T-helper 2 cell treated with Interferon-gamma antibody and Interleukin-4, amounts not matched to agents 5 μg/mL and 100 μg/mL, for 36 hours (primary cell): ENCODE data around the gene WNK1.
A peak's percentile ranks its signal among the peaks of the same experiment; 100 is the strongest.
"Not testable (repeated sequence)": the region's sequence is repeated elsewhere in the genome, so short reads cannot be mapped to it uniquely, and the experiment has no call there.

Source experiments
- DNase-seq: peaks from one replicate; pipeline ENCODE4 v3.0.0; 2021; ENCODE audit warnings: low spot score
- H3K27ac Mint-ChIP-seq: one replicate; pipeline ENCODE4 v1.8.0; 2021; ENCODE audit warnings: mild to moderate bottlenecking, mixed read lengths
- H3K27me3 Mint-ChIP-seq: one replicate; pipeline ENCODE4 v1.8.0; 2021; ENCODE audit warnings: low read depth, mixed read lengths
- H3K36me3 Mint-ChIP-seq: one replicate; pipeline ENCODE4 v1.8.0; 2021; ENCODE audit warnings: low read depth, mixed read lengths
- H3K4me1 Mint-ChIP-seq: one replicate; pipeline ENCODE4 v1.8.0; 2021; ENCODE audit warnings: low read depth, mixed read lengths
- H3K4me3 Mint-ChIP-seq: one replicate; pipeline ENCODE4 v1.8.0; 2022; ENCODE audit warnings: mild to moderate bottlenecking, moderate library complexity, mixed read lengths
- H3K9me3 Mint-ChIP-seq: one replicate; pipeline ENCODE4 v1.8.0; 2021; ENCODE audit warnings: mixed read lengths

The WNK1 gene

DNA sequence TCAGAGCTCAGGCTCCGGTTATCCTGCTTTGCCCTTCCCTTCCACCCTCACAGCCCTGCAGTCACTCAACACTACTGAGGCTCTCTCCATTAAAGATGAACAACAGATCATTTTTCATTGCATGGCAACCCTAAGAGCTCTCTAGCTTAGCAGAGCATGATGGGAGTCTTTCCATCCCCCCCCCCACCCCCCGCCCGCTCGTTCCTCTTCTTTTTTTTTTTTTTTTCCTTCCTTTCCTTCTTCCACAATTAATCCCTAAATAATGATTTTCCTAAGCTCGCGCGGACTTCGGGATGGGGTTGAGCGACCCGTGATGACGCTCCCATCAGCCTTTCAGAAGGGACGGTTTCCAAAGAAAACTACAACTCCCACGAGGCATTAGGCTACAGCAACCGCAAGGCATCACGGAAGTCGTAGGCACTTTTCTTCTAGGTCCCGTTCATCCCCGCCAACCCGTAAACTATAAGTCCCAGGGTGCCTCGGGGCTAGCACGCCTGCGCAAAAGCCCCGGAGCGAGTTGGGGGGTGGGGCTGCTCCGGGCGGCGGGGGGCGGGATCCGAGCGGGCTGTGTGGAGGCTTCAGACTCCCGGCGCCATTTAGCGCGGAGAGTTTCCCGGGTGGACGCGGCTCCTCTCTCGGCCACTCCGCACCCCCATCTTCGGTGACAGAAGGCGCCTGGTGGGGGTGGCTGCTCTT is at the start of gene WNK1:
WNK1 (plus strand) TSS at position 581 of the 696 bp plus-strand sequence. CDS start 987 bp downstream, outside the sequence.
- peaks cover 24% of the 10 kb centered on the region for H3K4me1 Mint-ChIP-seq
- H3K36me3 Mint-ChIP-seq: peaks cover 31% of the 10 kb centered on the region

DNA sequence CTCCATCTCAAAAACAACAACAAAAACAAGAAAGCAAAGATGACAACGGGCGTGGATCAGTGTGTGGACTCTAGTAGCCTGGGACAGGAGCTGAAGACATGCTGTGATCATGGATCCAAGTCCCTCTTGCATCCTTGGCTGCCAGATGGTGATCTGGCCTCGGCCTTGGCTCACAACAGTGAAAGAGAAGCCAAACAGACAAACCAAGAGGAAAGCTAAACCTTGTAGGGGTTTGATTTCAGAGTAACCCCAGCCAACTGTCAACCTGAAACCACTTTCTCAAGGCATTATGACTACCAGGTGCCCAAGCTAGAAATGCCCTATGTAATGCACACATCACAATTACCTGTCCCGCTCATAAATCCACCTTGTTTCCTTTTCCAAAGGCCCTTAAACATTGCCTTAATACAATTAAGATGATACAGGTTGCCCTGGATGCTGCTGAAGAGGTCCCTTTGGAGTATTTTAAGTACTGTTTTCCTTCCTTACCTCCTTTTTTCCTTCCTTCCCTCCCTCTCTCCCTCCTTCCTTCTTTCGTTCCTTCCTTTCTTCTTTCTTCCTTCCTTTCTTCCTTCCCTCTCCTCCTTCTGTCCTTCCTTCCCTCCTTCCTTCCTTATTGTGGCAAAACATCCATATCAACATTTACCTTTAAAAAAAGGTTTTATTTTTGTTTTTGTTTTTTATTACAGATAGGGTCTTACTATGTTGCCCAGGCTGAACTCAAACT is 47.7 kb upstream of the WNK1 start:
- no peak overlapping the region for H3K27ac Mint-ChIP-seq

More for the DNA sequence above, at the start of gene WNK1:
- Mint-ChIP-seq H3K27me3 (no peaks in the 10 kb centered on the region), H3K9me3 (no peaks in the 10 kb centered on the region), H3K27ac (peak within 1 kb of the TSS; percentile 90), H3K4me3 (peak within 1 kb of the TSS; percentile 92)
- peak; percentile 96 for DNase-seq

DNA sequence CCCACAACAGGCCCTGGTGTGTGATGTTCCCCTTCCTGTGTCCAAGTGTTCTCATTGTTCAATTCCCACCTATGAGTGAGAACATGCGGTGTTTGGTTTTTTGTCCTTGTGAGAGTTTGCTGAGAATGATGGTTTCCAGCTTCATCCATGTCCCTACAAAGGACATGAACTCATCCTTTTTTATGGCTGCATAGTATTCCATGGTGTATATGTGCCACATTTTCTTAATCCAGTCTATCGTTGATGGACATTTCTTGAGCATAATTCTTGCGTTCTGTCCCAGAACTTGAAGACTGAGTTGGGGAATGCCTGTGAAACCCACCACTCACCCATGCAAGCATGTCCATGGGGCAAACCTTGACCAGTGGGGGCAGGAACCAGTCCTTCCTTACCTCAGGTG is 44.3 kb upstream of the WNK1 start:
- DNase-seq, H3K9me3 Mint-ChIP-seq, H3K36me3 Mint-ChIP-seq, H3K27me3 Mint-ChIP-seq, H3K27ac Mint-ChIP-seq, H3K4me3 Mint-ChIP-seq: not testable (repeated sequence)
- H3K4me1 Mint-ChIP-seq: peaks cover 15% of the 10 kb centered on the region

More for the DNA sequence above, 47.7 kb upstream of the WNK1 start:
- Mint-ChIP-seq H3K4me3 (no peak overlapping the region), H3K4me1 (peaks cover 6% of the 10 kb centered on the region), H3K36me3 (no peaks in the 10 kb centered on the region), H3K27me3 (no peaks in the 10 kb centered on the region), H3K9me3 (peaks cover 15% of the 10 kb centered on the region)
- no peak for DNase-seq

DNA sequence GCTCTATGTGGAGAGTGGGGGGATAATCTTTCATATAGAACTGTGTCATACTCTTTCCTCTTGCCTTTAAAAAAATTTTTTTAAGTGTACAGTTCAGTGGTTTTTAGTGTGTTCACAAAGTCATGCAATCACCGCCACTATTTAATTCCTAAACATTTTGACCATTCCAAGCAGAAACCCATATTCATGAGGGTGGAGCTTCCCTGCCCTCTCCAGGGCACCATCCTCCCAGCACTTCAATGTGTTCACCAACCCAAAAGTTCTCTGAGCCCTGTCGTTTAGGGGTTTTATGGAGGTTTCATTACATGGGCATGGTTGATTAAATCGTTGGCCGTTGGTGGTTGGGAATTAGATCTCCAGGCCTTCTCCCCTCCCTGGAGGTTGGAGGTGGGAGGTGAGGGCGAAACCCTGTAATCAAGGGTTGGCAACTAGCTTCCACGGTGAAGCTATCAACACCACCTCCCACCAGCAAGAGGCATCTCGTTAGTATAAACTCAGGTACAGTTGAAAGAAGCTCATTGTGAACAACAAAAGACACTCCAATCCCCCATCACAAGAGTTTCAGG is 42.8 kb upstream of the WNK1 start:
- no peak overlapping the region for H3K4me3 Mint-ChIP-seq
- H3K4me1 Mint-ChIP-seq: peaks cover 17% of the 10 kb centered on the region
- H3K36me3 Mint-ChIP-seq: no peaks in the 10 kb centered on the region
- H3K27ac Mint-ChIP-seq: no peak overlapping the region
- DNase-seq: no peak
- no peaks in the 10 kb centered on the region for H3K27me3 Mint-ChIP-seq
- H3K9me3 Mint-ChIP-seq: peaks cover 5% of the 10 kb centered on the region

DNA sequence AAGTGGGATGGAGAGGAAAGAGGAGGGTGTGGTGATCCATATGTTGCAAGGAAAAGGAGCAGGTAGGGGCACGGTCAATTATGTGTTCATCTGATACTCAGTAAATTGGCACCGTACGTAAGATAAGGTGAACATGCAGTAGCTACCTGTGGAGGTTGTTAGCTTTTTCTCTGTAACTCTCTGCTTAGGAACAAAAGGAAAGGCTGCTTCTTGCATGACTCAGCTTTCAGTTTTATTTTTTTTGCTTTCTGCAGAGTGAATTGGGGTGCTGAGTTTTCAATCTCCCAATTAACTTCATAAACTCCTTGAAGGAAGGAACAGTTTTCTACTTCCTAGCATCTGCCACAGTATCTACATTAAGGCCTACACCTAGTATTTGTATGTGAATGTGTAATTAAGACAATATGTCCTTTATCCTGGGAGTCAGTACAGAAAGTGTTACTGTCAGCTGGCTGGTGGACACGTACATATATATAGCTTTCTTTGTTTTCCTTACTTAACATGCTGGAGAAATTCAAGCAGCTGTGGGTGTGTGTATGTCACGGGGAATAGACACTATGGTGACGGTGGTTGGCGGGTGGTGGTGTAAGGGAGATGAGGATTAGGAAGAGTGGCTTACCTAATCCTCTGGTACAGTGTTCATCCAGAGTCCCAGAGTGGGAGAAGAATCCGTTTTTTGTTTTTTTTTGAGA is 40.1 kb upstream of the WNK1 start:
- Mint-ChIP-seq H3K4me1 (peaks cover 21% of the 10 kb centered on the region), H3K27ac (no peak overlapping the region), H3K27me3 (no peaks in the 10 kb centered on the region), H3K4me3 (no peak overlapping the region), H3K9me3 (peaks cover 5% of the 10 kb centered on the region), H3K36me3 (no peaks in the 10 kb centered on the region)
- DNase-seq: no peak

DNA sequence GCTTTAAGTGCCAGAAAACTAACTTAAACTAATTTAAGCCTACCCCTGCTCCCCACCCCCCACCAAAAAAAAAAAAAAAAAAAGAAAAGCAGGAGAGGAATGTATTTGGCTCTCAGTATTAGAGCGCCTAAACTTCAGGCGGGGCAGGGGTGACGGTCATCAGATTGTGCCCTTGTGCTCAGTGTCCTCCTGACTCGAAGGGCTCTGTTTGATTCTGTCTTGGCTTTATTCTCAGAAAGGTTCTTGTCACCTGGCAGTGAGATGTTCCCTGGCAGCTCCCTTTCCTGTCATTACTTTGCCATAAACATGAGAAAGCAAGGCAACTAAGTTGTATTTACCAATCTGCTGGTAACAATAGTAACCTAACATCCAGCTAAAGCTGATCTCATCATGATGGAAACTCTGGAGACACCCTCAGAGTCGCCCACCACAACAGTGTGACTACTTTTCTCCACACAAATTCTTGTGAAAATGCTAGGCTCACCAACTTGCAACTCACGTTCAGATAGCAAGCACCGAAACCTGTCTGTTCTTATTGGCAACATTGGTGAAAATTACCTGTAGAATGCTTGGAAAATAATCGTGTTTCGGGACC is 39.0 kb upstream of the WNK1 start:
- DNase-seq: peak; percentile 71
- peaks cover 21% of the 10 kb centered on the region for H3K4me1 Mint-ChIP-seq
- H3K27ac Mint-ChIP-seq: no peak overlapping the region
- H3K36me3 Mint-ChIP-seq: no peaks in the 10 kb centered on the region
- peaks cover 2% of the 10 kb centered on the region for H3K9me3 Mint-ChIP-seq
- no peak overlapping the region for H3K4me3 Mint-ChIP-seq
- no peaks in the 10 kb centered on the region for H3K27me3 Mint-ChIP-seq

DNA sequence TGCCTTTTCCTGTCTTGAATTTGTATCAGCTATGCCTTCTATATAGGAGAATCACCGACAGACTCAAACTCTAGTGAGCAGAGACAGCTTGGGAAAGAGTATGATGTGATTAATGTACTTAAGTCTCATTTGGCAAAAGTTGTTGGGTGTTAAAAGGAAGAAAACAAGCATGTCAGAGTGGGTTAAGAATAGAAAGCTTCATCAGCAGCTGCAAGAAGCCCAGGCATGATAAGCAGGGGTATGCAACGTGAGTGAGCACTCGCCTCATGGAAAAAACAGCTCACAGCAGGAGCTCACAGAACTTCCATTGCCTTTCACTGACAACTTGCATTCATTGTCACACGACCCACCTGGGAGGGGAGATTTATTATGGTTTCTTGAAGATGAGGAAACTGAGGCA is 35.9 kb upstream of the WNK1 start:
- Mint-ChIP-seq H3K27ac (peak overlapping the region; percentile 32), H3K4me1 (peaks cover 36% of the 10 kb centered on the region), H3K4me3 (no peak overlapping the region), H3K36me3 (no peaks in the 10 kb centered on the region), H3K9me3 (no peaks in the 10 kb centered on the region), H3K27me3 (no peaks in the 10 kb centered on the region)
- peak; percentile 69 for DNase-seq

DNA sequence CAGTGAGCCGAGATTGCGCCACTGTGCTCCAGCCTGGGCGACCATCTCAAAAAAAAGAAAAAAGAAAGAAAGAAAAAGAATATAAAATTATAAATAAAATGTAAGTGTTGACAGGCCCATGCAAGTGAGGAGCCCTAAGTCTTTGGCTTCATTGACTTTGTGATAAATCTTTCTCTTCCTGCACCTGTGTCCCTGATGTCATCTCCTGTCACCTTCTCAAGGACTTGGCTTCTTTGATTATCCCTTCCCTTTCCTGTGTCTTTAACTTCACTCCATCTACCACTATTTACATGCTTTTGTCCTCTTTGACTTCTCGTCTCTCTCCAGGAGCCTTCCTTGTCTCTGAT is 33.6 kb upstream of the WNK1 start:
- H3K9me3 Mint-ChIP-seq: no peaks in the 10 kb centered on the region
- H3K4me3 Mint-ChIP-seq: peak overlapping the region; percentile 9
- peak overlapping the region; percentile 46 for H3K27ac Mint-ChIP-seq
- DNase-seq: no peak
- H3K27me3 Mint-ChIP-seq: no peaks in the 10 kb centered on the region
- H3K36me3 Mint-ChIP-seq: no peaks in the 10 kb centered on the region
- peaks cover 32% of the 10 kb centered on the region for H3K4me1 Mint-ChIP-seq

DNA sequence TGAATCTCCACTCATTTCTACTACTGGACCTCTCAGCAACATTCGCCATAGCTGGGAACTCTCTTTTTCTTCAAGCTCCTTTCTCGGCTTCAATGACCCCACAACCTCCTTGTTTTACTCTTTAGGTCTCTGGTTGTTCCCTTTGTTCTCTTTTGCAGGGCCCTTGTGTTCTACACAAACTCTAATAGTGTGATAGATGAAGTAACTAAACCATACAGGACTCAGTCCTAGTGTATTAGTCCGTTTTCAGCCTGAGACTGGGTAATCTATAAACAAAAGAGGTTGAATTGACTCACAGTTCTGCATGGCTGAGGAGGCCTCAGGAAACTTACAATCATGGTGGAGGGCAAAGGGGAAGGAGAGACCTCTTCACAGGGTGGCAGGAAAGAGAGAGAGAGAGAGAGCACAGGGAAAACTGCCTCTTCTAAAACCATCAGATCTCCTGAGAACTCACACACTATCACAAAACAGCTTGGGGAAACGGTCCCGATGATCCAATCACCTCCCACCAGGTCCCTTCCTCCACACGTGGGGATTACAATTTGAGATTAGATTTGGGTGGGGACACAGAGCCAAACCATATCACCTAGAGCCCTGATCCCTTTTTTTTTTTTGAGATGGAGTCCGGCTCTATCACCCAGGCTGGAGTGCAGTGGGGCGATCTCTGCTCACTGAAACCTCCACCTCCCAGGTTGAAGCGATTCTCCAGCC is 32.0 kb upstream of the WNK1 start:
- H3K4me3 Mint-ChIP-seq: peak overlapping the region; percentile 9
- H3K27me3 Mint-ChIP-seq: no peaks in the 10 kb centered on the region
- H3K4me1 Mint-ChIP-seq: peaks cover 42% of the 10 kb centered on the region
- no peaks in the 10 kb centered on the region for H3K9me3 Mint-ChIP-seq
- DNase-seq: no peak
- H3K27ac Mint-ChIP-seq: peak overlapping the region; percentile 27
- H3K36me3 Mint-ChIP-seq: peaks cover 3% of the 10 kb centered on the region

DNA sequence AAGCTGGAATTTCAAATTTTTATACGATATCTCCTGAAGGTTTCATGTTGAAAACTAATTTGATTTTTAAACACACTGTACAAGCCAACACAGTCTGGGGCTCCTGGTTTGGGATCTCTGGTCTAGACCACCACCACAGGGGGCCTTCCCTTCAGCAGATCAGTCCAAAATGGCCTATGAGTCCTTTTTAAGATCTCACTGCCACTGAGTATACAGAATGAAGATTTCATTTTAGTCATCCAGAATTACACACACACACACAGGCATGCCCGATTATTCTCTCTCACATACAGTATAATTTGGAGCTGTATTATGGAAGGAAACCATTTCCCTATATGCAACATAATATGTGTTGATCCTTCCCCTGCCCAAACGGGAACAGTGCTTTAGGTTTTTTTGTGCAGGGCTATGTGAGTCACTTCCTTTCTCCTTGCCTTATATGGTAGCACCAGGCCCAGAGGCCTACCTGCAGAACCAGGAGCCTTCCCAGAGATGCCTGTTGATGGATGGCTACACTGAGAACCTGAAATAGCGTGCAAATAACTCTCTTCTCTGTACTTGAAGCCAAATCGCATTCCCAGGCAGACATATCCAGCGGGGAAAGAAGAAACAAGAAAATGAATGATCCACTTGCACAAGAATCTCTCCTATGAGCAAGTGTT is 28.1 kb upstream of the WNK1 start:
- DNase-seq: no peak
- H3K4me1 Mint-ChIP-seq: peaks cover 55% of the 10 kb centered on the region
- H3K27ac Mint-ChIP-seq: peak overlapping the region; percentile 62

DNA sequence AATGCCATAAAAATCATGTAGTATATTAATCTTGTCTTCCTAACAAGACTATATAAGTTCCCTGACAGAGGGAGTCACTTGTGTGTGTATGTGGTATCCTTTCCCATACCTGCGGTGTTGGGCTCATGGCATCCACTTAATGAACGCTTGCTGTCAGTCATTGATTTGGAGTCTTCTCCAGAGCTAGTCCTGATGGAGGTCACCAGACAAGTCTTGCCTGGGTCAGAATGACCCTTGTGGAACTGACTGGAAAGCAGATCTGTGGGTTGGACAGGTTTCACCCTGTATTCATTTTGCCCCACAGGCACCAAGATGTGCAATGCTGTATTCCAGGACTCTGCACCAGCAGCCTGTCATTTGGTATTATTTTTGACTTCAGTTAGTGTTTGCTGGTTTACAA is 27.3 kb upstream of the WNK1 start:
- Mint-ChIP-seq H3K27me3 (no peaks in the 10 kb centered on the region), H3K4me1 (peaks cover 56% of the 10 kb centered on the region), H3K9me3 (peaks cover 5% of the 10 kb centered on the region), H3K4me3 (no peak overlapping the region), H3K36me3 (peaks cover 3% of the 10 kb centered on the region), H3K27ac (no peak overlapping the region)
- DNase-seq: no peak

More for the DNA sequence above, 28.1 kb upstream of the WNK1 start:
- no peak overlapping the region for H3K4me3 Mint-ChIP-seq
- H3K27me3 Mint-ChIP-seq: no peaks in the 10 kb centered on the region
- H3K36me3 Mint-ChIP-seq: peaks cover 3% of the 10 kb centered on the region
- H3K9me3 Mint-ChIP-seq: peaks cover under 1% of the 10 kb centered on the region

DNA sequence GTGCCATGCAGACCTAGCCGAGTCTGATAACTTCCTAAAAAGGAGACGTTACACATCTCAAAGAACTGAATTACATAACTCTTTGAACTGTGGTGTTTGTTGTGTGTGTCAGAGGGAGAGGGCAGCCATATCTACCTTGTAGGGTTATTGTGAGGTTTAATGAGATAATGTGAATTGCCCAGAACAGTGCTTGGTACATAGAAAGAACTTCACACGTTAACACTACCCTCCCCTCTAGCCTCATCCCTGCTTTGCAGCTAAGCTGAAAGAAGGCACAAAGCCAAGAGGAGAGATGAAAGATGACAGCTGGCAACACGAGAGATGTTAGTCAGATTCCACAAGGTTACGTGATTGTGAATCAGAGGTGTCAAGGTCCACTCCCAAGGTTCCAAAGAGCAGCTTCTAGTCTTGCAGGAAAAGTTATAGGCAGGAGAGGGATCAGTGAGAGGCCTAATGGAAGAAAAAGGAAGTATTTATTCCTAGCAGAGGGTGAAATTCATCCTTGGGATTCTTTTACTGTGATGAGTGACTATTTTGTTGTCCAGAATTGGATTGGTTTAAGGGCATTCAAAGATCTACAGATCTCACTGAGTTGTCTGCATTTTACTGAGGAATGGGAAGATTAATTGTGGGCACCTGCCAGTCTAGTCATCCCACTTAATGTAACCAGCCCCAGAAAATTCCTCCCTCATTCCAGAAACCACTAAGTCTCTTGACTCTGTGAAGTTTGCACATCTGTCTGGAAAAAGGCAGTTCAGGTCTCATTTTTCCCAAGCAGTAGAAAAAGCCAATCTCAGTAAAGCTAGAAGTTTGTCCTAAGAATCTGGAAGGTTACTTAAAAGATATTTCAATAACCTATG is 25.9 kb upstream of the WNK1 start:
- Mint-ChIP-seq H3K27me3 (no peaks in the 10 kb centered on the region), H3K9me3 (peaks cover 16% of the 10 kb centered on the region), H3K4me1 (peaks cover 56% of the 10 kb centered on the region), H3K27ac (no peak overlapping the region), H3K36me3 (peaks cover 9% of the 10 kb centered on the region), H3K4me3 (no peak overlapping the region)
- no peak for DNase-seq
